Esophagus squamous epithelium (tissue), 5 donors: Measurements from ENCODE around the gene PPP2R5A. TPM values are rescaled to one million over a fixed set of nuclear protein-coding genes. Genes with fewer than 3 reads are reported as not detected.

ENCODE experiments used
- DNase-seq: peaks from one replicate; lab custom pipeline; 2025; lab: John Stamatoyannopoulos, UW
- H3K27ac ChIP-seq, 4 donors: fragments of 200-600 bp; sonication (generic); one replicate each; pipeline ENCODE4 v1.5.1; 2016 to 2019; ENCODE audit warnings: mild to moderate bottlenecking in 1 of 4
- H3K27me3 ChIP-seq, 4 donors: fragments of 200-600 bp; sonication (generic); 1 replicate in 3 of 4; 2 replicates in 1 of 4; pipeline versions ENCODE4 v1.5.1 to v1.6.0; 2017 to 2021; ENCODE audit warnings: antibody characterized with exemption in 1 of 4
- H3K36me3 ChIP-seq, 3 donors: fragments of 200-600 bp; sonication (generic); one replicate each; pipeline ENCODE4 v1.5.1; 2016 to 2019
- H3K4me1 ChIP-seq, 3 donors: fragments of 200-600 bp; sonication (generic); one replicate each; pipeline ENCODE4 v1.5.1; 2017 to 2019
- H3K4me3 ChIP-seq, 4 donors: fragments of 200-600 bp; sonication (generic); 1 replicate in 3 of 4; 2 replicates in 1 of 4; pipeline ENCODE4 v1.5.1; 2016 to 2019; ENCODE audit warnings: mild to moderate bottlenecking in 2 of 4, moderate library complexity in 1 of 4
- H3K9me3 ChIP-seq, 3 donors: fragments of 200-600 bp; sonication (generic); one replicate each; pipeline ENCODE4 v1.5.1; 2016 to 2019
- CTCF ChIP-seq, 6 experiments: fragments of 450-650 bp in 4 of 6; fragments of 200-600 bp in 2 of 6; sonication (generic) in 2 of 6; IDR thresholded peaks; one replicate each; pipeline ENCODE4 v1.5.1; 2016 to 2019; ENCODE audit warnings: antibody characterized with exemption in 6 of 6, mild to moderate bottlenecking in 4 of 6, moderate library complexity in 4 of 6
- POLR2A ChIP-seq, 4 donors: fragments of 450-650 bp; IDR thresholded peaks; one replicate each; pipeline ENCODE4 v1.6.1; 2017; ENCODE audit warnings: antibody characterized with exemption in 4 of 4, mild to moderate bottlenecking in 4 of 4, moderate library complexity in 3 of 4
- WGBS, 2 donors: methylation state at CpG; one replicate each; pipeline ENCODE4 v1.1.5; 2018; 5-methylcytosine and 5-hydroxymethylcytosine counted together
- intact Hi-C: fragments of 100-400 bp; cut with DNase I; formaldehyde crosslinking; loops from one replicate; pipeline ENCODE4 v1.15.0; 2022
- total RNA-seq, 4 donors: library from RNA; depleted of rRNA; stranded (reverse); fragments of >200 nt; gene quantifications; one replicate each; pipeline ENCODE4 v1.1.0, GENCODE V29; 2016
- donor health status: DM: yes; HTN: yes; CAD: no.

Gene PPP2R5A
- total RNA-seq, 4 donors from 2014 or later: 57.5 to 78.8 (median 63.7) TPM

DNA sequence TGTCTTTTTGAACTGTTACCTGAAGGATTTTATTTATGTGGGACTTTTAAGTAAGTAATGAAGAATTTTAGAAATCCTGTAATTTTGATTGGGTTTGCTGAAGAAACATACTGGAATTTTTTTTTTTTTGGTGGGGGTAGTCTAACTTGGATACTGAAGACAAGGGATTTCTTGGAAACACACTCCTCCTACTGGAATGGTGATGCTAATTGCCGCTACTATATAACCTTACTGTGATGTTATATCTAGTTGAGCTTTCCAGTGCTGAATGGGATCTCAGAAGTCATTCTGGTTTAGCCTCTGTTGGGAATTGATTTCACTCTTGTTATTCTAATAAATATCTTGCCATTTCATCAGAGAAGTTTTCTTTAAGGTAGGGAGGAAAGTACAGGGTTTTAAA is 8.4 kb downstream of the PPP2R5A start:
- H3K4me3 ChIP-seq: peak overlapping the region in 1 of 4 donors; percentile 2
- no peaks in the 10 kb centered on the region for H3K36me3 ChIP-seq
- no peak for TF ChIP-seq POLR2A (IDR thresholded peaks at IDR 0.05)
- TF ChIP-seq CTCF (IDR thresholded peaks at IDR 0.05): peak in 3 of 6 experiments; percentile 7 to 45 (median 15)
- peak overlapping the region in 2 of 4 donors; percentile 70 to 99 for H3K27ac ChIP-seq
- H3K27me3 ChIP-seq: no peaks in the 10 kb centered on the region
- DNase-seq: no peak
- intact Hi-C loops: loop anchor here (5.0 kb wide), 1 partner anchor 221 kb away; no protein-coding TSS in a partner anchor
- 50 to 52% methylated on average over 1 of the region's 1 CpG for WGBS, 2 donors
- H3K9me3 ChIP-seq: no peaks in the 10 kb centered on the region
- peaks cover 18 to 88% (median 48%) of the 10 kb centered on the region in 3 donors for H3K4me1 ChIP-seq

GRCh38 chr1:212294983-212295382 is 9.8 kb downstream of the PPP2R5A start:
- intact Hi-C loops: loop anchor here (5.0 kb wide), 1 partner anchor 223 kb away; no protein-coding TSS in a partner anchor
- no peaks in the 10 kb centered on the region for H3K27me3 ChIP-seq
- H3K27ac ChIP-seq: no peak overlapping the region
- no peak for DNase-seq
- no peak overlapping the region for H3K4me3 ChIP-seq
- H3K9me3 ChIP-seq: no peaks in the 10 kb centered on the region
- WGBS, 2 donors: 76 to 84% methylated on average over 3 of the region's 3 CpGs
- H3K36me3 ChIP-seq: no peaks in the 10 kb centered on the region
- no peak for TF ChIP-seq CTCF (IDR thresholded peaks at IDR 0.05)
- TF ChIP-seq POLR2A (IDR thresholded peaks at IDR 0.05): no peak
- peaks cover 18 to 83% (median 45%) of the 10 kb centered on the region in 3 donors for H3K4me1 ChIP-seq

GRCh38 chr1:212295579-212295978 is 10.4 kb downstream of the PPP2R5A start:
- DNase-seq: no peak
- Histone ChIP-seq H3K9me3 (no peaks in the 10 kb centered on the region), H3K4me3 (no peak overlapping the region), H3K4me1 (peaks cover 15 to 81% (median 45%) of the 10 kb centered on the region in 3 donors), H3K36me3 (no peaks in the 10 kb centered on the region), H3K27me3 (no peaks in the 10 kb centered on the region), H3K27ac (no peak overlapping the region)
- WGBS, 2 donors: 73 to 75% methylated on average over 2 of the region's 2 CpGs
- intact Hi-C loops: no loop called here
- TF ChIP-seq POLR2A (IDR thresholded peaks at IDR 0.05) (no peak), CTCF (IDR thresholded peaks at IDR 0.05) (no peak)

DNA sequence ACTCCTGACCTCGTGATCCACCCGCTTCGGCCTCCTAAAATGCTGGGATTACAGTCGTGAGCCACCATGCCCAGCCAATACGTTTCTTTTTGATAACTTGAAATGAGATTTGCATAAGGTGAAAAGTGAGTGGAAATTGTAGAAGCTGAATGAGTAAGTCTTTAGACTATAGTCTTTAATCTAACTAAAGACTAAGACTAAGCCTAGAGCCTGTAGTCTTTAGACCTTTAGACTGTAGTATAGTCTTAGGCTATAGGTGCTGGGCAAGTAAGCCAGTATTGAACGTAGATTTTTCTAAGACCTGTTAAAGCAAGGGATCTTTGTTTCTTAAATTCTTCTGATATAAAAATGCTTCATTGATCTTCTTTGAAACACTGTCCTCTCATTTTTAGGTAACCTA is 12.1 kb downstream of the PPP2R5A start:
- no peak overlapping the region for H3K27ac ChIP-seq
- H3K27me3 ChIP-seq: no peaks in the 10 kb centered on the region
- H3K4me1 ChIP-seq: peaks cover 0 to 80% (median 35%) of the 10 kb centered on the region in 3 donors
- no peak overlapping the region for H3K4me3 ChIP-seq
- 80 to 81% methylated on average over 6 of the region's 6 CpGs for WGBS, 2 donors
- intact Hi-C loops: no loop called here
- DNase-seq: no peak
- no peaks in the 10 kb centered on the region for H3K9me3 ChIP-seq
- TF ChIP-seq CTCF (IDR thresholded peaks at IDR 0.05) (no peak), POLR2A (IDR thresholded peaks at IDR 0.05) (no peak)
- no peaks in the 10 kb centered on the region for H3K36me3 ChIP-seq

DNA sequence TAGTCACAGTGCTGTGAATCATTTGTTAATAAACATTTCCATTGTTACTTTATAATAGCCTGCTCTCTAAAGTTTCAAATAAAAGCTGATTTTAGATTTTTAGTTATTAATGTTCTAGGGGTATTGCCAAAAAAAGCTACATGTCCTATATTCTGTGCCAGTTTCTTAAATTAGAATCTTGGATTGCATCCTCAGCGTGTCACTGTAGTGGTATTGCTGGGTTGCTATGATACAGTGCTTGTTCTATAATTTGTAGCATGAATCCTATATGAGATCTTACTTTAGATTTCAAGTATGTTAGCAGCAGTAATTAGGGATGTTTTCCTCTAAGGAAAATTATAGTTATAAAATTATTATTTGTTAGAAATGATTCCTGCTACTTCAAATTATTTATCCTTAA is 16.4 kb downstream of the PPP2R5A start:
- TF ChIP-seq CTCF (IDR thresholded peaks at IDR 0.05): no peak
- no peak for TF ChIP-seq POLR2A (IDR thresholded peaks at IDR 0.05)
- H3K4me3 ChIP-seq: no peak overlapping the region

More for the DNA sequence above, 16.4 kb downstream of the PPP2R5A start:
- no peaks in the 10 kb centered on the region for H3K9me3 ChIP-seq
- peak overlapping the region in 1 of 4 donors; percentile 37 for H3K27ac ChIP-seq
- DNase-seq: no peak
- 22 to 26% methylated on average over 1 of the region's 1 CpG for WGBS, 2 donors
- no peaks in the 10 kb centered on the region for H3K36me3 ChIP-seq
- no peaks in the 10 kb centered on the region for H3K27me3 ChIP-seq
- H3K4me1 ChIP-seq: peaks cover 0 to 54% (median 20%) of the 10 kb centered on the region in 3 donors
- intact Hi-C loops: no loop called here
